A549 (cell line): ENCODE data around the gene KLK7. TPM values are rescaled to one million over a fixed set of nuclear protein-coding genes. Genes with fewer than 3 reads are reported as not detected.
"Not testable (repeated sequence)": the region's sequence is repeated elsewhere in the genome, so short reads cannot be mapped to it uniquely, and the experiment has no call there.

Experiments used
- ATAC-seq, 2 experiments: fragments of 200-7000 bp in 1 of 2; fragments of >200 bp in 1 of 2; cut with Nextera tagmentation in 1 of 2; cut with Tn5 transposase in 1 of 2; 3 replicates each; pipeline versions ENCODE4 v1.8.0 to v1.9.1; 2018 to 2020; ENCODE audit warnings: mild to moderate bottlenecking in 1 of 2, moderate library complexity in 1 of 2
- CTCF ChIA-PET: fragments of 300-600 bp; sonication (Branson Sonifier 250); formaldehyde crosslinking; extraction: SDS; loops from one replicate; lab custom pipeline; 2021; ENCODE audit warnings: antibody characterized with exemption, inconsistent platforms; lab: Yijun Ruan, JAX
- POLR2A ChIA-PET: fragments of 350-600 bp; formaldehyde crosslinking; extraction: SDS; loops from one replicate; lab custom pipeline; 2021; ENCODE audit warnings: antibody characterized with exemption, inconsistent platforms; lab: Yijun Ruan, JAX
- DNase-seq, 2 experiments: peaks; one replicate each; pipeline versions ENCODE4 v3.0.0 to v3.0.0-alpha.2; 2011 to 2016; ENCODE audit warnings: low read depth in 1 of 2, low spot score in 1 of 2
- FAIRE-seq: peaks from 2 replicates; lab custom pipeline; 2011; peaks lifted over from hg19 to GRCh38; lab: Jason Lieb, UNC
- H3K27ac ChIP-seq, 2 experiments: fragments of >200 bp; sonication (Bioruptor Twin); formaldehyde crosslinking; 3 replicates each; pipeline ENCODE4 v1.5.1; 2016 to 2017
- H3K4me1 ChIP-seq: fragments of >200 bp; sonication (Bioruptor Twin); formaldehyde crosslinking; 3 replicates; pipeline ENCODE4 v1.6.1; 2016
- H3K4me2 ChIP-seq: fragments of >200 bp; sonication (Bioruptor Twin); formaldehyde crosslinking; 3 replicates; pipeline ENCODE4 v1.6.1; 2016
- H3K4me3 ChIP-seq: fragments of >200 bp; sonication (Bioruptor Twin); formaldehyde crosslinking; 3 replicates; pipeline ENCODE4 v1.5.1; 2016
- H3K9me3 ChIP-seq: fragments of >200 bp; sonication (Bioruptor Twin); formaldehyde crosslinking; 3 replicates; pipeline ENCODE4 v1.6.1; 2016
- CBX8 ChIP-seq: fragments of 200-600 bp; sonication (generic); IDR thresholded peaks from 2 replicates; pipeline ENCODE4 v1.6.1; 2016
- CEBPB ChIP-seq, 2 experiments: fragments of >200 bp in 1 of 2; sonication (Bioruptor Twin) in 1 of 2; formaldehyde crosslinking in 1 of 2; IDR thresholded peaks; 2 replicates each; pipeline ENCODE4 v1.6.1; 2012 to 2016
- CHD2 ChIP-seq: fragments of 150-350 bp; IDR thresholded peaks from 2 replicates; pipeline ENCODE4 v1.6.1; 2014; ENCODE audit warnings: low read length; ENCODE audit not compliant: partially characterized antibody
- CHD4 ChIP-seq: fragments of 200-600 bp; sonication (generic); IDR thresholded peaks from 2 replicates; pipeline ENCODE4 v1.6.1; 2016; ENCODE audit warnings: antibody characterized with exemption, mild to moderate bottlenecking, borderline replicate concordance
- E2F6 ChIP-seq: IDR thresholded peaks from 2 replicates; pipeline ENCODE4 v1.6.1; 2012; ENCODE audit warnings: low read depth, borderline replicate concordance
- ESRRA ChIP-seq: fragments of 150-350 bp; IDR thresholded peaks from 2 replicates; pipeline ENCODE4 v1.6.1; 2014; ENCODE audit warnings: mild to moderate bottlenecking, low read length, borderline replicate concordance
- HOXB13 ChIP-seq: fragments of 250-450 bp; sonication (Bioruptor Pico); IDR thresholded peaks from 2 replicates; pipeline ENCODE4 v1.5.0; 2020; ENCODE audit warnings: low read depth, mild to moderate bottlenecking, moderate library complexity
- HOXB5 ChIP-seq: fragments of 250-450 bp; sonication (Bioruptor Pico); IDR thresholded peaks from 2 replicates; pipeline ENCODE4 v1.5.0; 2020; ENCODE audit warnings: mild to moderate bottlenecking, moderate library complexity
- JUNB ChIP-seq: fragments of >200 bp; sonication (Bioruptor Twin); formaldehyde crosslinking; IDR thresholded peaks from 2 replicates; pipeline ENCODE4 v1.6.1; 2016
- KDM5A ChIP-seq: fragments of 200-600 bp; sonication (generic); IDR thresholded peaks from 2 replicates; pipeline ENCODE4 v1.6.1; 2016; ENCODE audit warnings: antibody characterized with exemption, mild to moderate bottlenecking
- MAFK ChIP-seq: fragments of 450-650 bp; IDR thresholded peaks from 2 replicates; pipeline ENCODE4 v1.6.1; 2014; ENCODE audit not compliant: partially characterized antibody
- MAZ ChIP-seq: fragments of 150-350 bp; IDR thresholded peaks from 2 replicates; pipeline ENCODE4 v1.6.1; 2014; ENCODE audit warnings: antibody characterized with exemption, low read depth, low read length, borderline replicate concordance
- NFE2L2 ChIP-seq: fragments of 150-350 bp; conservative IDR thresholded peaks from 2 replicates; pipeline ENCODE4 v1.6.1; 2014; ENCODE audit warnings: low read length
- POLR2A ChIP-seq: IDR thresholded peaks from 2 replicates; pipeline ENCODE4 v1.6.1; 2012; ENCODE audit warnings: mild to moderate bottlenecking, low read length
- POLR2AphosphoS2 ChIP-seq: conservative IDR thresholded peaks from 2 replicates; pipeline ENCODE4 v1.6.1; 2012; ENCODE audit warnings: low read length, improper control_type of control experiment, inconsistent platforms
- SREBF2 ChIP-seq: fragments of 450-650 bp; IDR thresholded peaks from 2 replicates; pipeline ENCODE4 v1.6.1; 2014; ENCODE audit warnings: mild to moderate bottlenecking, moderate library complexity
- USF2 ChIP-seq: fragments of 450-650 bp; IDR thresholded peaks from 2 replicates; pipeline ENCODE4 v1.6.1; 2014; ENCODE audit warnings: antibody characterized with exemption
- ZC3H11A ChIP-seq: fragments of 450-650 bp; IDR thresholded peaks from 2 replicates; pipeline ENCODE4 v1.6.1; 2014; ENCODE audit warnings: antibody characterized with exemption, mild to moderate bottlenecking
- ZNF302 ChIP-seq: fragments of 250-450 bp; sonication (Bioruptor Pico); IDR thresholded peaks from 2 replicates; pipeline ENCODE4 v1.9.0; 2021; ENCODE audit warnings: inconsistent platforms, mild to moderate bottlenecking, moderate library complexity
- WGBS: methylation state at CpG from one replicate; pipeline ENCODE4 v1.1.6; 2017; ENCODE audit errors: missing lambda C conversion rate; 5-methylcytosine and 5-hydroxymethylcytosine counted together
- polyA plus RNA-seq, 4 experiments: library from polyadenylated mRNA; depleted of rRNA in 3 of 4; stranded (reverse); fragments of >200 nt; fragmentation: RNase III in 1 of 4; extraction: RNeasy Plus Mini Kit Qiagen cat#74134 plus additional on column Dnase treatment in 1 of 4; gene quantifications; 2 replicates in 3 of 4; 3 replicates in 1 of 4; pipeline ENCODE4 v1.2.3, GENCODE V29; 2011 to 2017
- TF ChIP-seq, protein P1 (sequence below): fragments of 200-600 bp; sonication (generic); IDR thresholded peaks from 2 replicates; pipeline ENCODE4 v1.6.1; 2016; ENCODE audit warnings: antibody characterized with exemption, mild to moderate bottlenecking, moderate library complexity

KLK7 gene
- polyA plus RNA-seq, 2 of the 4 experiments (the other 2 are of a cell fraction): not detected

- Histone ChIP-seq H3K9me3 (no peaks in the 10 kb centered on the region), H3K4me1 (peaks cover 16% of the 10 kb centered on the region; the same call in 2 of the 3 replicates), H3K27ac (no peak overlapping the region), H3K4me2 (no peak overlapping the region), H3K4me3 (no peak overlapping the region)
- ATAC-seq (no peak), FAIRE-seq (no peak), DNase-seq (no peak)
- POLR2A ChIA-PET: no interaction called here
- WGBS: 35% methylated on average over 4 of the region's 4 CpGs
- CTCF ChIA-PET: interaction anchor here (1.6 kb wide), 1 partner anchor 43 kb away, joined by 5 read pairs; no protein-coding TSS in a partner anchor
- TF ChIP-seq E2F6 (no peak), CHD2 (no peak), ESRRA (no peak), CHD4 (no peak), MAZ (no peak), HOXB13 (CRISPR knock-in tag) (no peak)
Observed at GRCh38 chr19:50977626-50978025, 6.1 kb downstream of the KLK7 start.

DNA sequence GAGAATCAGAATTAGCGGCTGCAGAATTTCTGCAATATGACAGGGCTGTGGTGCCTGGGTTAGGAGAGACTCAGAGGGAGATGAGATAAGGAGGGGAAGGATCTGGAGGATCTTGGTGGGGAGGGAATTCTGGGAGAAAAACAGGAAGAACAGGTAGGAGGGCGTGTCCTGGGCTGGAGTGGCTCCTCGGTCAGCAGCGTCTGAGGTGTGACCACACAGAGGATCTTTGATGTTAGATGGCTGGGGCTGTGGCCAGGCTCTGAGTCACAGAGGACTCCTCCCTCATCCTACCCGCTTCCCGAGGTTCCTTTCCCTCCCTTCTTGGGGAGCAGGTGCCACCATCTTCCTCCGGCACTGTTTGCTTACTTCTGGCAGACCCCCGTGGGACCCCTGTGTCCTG lies 8.0 kb downstream of the KLK7 start:
- no peaks in the 10 kb centered on the region for H3K9me3 ChIP-seq
- ChIA-PET POLR2A (no interaction called here), CTCF (no interaction called here)
- peak; percentile 45 to 72 for DNase-seq
- H3K4me1 ChIP-seq: peaks cover 16% of the 10 kb centered on the region; the same call in 2 of the 3 replicates
- peak overlapping the region; percentile 52 for H3K4me2 ChIP-seq
- TF ChIP-seq HOXB5 (CRISPR knock-in tag): no peak
- FAIRE-seq: no peak
- peak; percentile 73 to 82 for ATAC-seq
- WGBS: 7% methylated on average over 8 of the region's 8 CpGs
- H3K27ac ChIP-seq: peak overlapping the region in 1 of 2 experiments; percentile 31; a peak in 1 of 6 replicates
- H3K4me3 ChIP-seq: no peak overlapping the region

DNA sequence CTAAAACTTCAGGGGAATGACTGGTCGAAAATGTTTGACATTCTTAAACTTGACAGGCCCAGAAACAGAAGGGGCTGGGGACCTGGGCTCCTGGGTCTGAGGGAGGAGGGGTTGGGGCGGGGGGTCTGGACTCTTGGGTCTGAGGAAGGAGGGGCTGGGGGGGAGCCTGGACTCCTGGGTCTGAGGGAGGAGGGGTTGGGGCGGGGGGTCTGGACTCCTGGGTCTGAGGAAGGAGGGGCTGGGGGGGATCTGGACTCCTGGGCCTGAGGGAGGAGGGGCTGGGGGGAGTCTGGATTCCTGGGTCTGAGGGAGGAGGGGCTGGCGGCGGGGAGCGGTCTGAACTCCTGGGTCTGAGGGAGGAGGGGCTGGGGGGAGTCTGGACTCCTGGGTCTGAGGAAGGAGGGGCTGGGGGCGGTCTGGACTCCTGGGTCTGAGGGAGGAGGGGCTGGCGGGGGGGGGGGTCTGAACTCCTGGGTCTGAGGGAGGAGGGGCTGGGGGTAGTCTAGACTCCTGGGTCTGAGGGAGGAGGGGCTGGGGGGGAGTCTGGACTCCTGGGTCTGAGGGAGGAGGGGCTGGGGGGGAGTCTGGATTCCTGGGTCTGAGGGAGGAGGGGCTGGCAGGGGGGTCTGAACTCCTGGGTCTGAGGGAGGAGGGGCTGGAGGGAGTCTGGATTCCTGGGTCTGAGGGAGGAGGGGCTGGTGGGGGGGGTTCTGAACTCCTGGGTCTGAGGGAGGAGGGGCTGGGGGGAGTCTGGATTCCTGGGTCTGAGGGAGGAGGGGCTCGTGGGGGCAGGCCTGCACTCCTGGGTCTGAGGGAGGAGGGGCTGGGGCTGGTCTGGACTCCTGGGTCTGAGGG lies 8.8 kb downstream of the KLK7 start:
- no peak overlapping the region; a peak in 1 of 6 replicates for H3K27ac ChIP-seq
- H3K4me3 ChIP-seq: no peak overlapping the region
- DNase-seq (no peak), FAIRE-seq (no peak), ATAC-seq (no peak)
- WGBS: 4% methylated on average over 1 of the region's 9 CpGs
- POLR2A ChIA-PET: no interaction called here
- H3K4me2 ChIP-seq: peak overlapping the region; percentile 52; the same call in 2 of the 3 replicates
- CTCF ChIA-PET: no interaction called here
- peaks cover 16% of the 10 kb centered on the region; the same call in 2 of the 3 replicates for H3K4me1 ChIP-seq
- TF ChIP-seq NFE2L2 (no peak), KDM5A (no peak), CHD2 (no peak), POLR2A (no peak)
- no peaks in the 10 kb centered on the region for H3K9me3 ChIP-seq

- 30% methylated on average over 9 of the region's 9 CpGs for WGBS
- H3K27ac ChIP-seq: no peak overlapping the region
- CTCF ChIA-PET: interaction anchor here (0.6 to 2.2 kb wide), 4 partner anchors 28 to 51 kb away, joined by 3 to 9 read pairs (median 4); partner anchors contain the start of gene KLK8
- peaks cover 6% of the 10 kb centered on the region; the same call in 1 of the 3 replicates for H3K4me1 ChIP-seq
- ATAC-seq: no peak
- no peaks in the 10 kb centered on the region for H3K9me3 ChIP-seq
- DNase-seq: no peak
- FAIRE-seq: no peak
- H3K4me3 ChIP-seq: no peak overlapping the region
- TF ChIP-seq JUNB: no peak
- TF ChIP-seq, protein P1, sequence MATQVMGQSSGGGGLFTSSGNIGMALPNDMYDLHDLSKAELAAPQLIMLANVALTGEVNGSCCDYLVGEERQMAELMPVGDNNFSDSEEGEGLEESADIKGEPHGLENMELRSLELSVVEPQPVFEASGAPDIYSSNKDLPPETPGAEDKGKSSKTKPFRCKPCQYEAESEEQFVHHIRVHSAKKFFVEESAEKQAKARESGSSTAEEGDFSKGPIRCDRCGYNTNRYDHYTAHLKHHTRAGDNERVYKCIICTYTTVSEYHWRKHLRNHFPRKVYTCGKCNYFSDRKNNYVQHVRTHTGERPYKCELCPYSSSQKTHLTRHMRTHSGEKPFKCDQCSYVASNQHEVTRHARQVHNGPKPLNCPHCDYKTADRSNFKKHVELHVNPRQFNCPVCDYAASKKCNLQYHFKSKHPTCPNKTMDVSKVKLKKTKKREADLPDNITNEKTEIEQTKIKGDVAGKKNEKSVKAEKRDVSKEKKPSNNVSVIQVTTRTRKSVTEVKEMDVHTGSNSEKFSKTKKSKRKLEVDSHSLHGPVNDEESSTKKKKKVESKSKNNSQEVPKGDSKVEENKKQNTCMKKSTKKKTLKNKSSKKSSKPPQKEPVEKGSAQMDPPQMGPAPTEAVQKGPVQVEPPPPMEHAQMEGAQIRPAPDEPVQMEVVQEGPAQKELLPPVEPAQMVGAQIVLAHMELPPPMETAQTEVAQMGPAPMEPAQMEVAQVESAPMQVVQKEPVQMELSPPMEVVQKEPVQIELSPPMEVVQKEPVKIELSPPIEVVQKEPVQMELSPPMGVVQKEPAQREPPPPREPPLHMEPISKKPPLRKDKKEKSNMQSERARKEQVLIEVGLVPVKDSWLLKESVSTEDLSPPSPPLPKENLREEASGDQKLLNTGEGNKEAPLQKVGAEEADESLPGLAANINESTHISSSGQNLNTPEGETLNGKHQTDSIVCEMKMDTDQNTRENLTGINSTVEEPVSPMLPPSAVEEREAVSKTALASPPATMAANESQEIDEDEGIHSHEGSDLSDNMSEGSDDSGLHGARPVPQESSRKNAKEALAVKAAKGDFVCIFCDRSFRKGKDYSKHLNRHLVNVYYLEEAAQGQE: no peak
- TF ChIP-seq MAZ: no peak
- no peak for TF ChIP-seq HOXB5 (CRISPR knock-in tag)
- TF ChIP-seq ZNF302 (CRISPR knock-in tag): no peak
- TF ChIP-seq HOXB13 (CRISPR knock-in tag): no peak
- no peak for TF ChIP-seq CEBPB (IDR thresholded peaks at IDR 0.05)
- TF ChIP-seq MAFK: no peak
- no peak for TF ChIP-seq POLR2AphosphoS2
- TF ChIP-seq ZC3H11A: no peak
- TF ChIP-seq USF2: no peak
- no peak for TF ChIP-seq SREBF2
- no peak for TF ChIP-seq CBX8
- H3K4me2 ChIP-seq: no peak overlapping the region
- POLR2A ChIA-PET: no interaction called here
Observed at GRCh38 chr19:50972795-50973376, 10.8 kb downstream of the KLK7 start.

DNA sequence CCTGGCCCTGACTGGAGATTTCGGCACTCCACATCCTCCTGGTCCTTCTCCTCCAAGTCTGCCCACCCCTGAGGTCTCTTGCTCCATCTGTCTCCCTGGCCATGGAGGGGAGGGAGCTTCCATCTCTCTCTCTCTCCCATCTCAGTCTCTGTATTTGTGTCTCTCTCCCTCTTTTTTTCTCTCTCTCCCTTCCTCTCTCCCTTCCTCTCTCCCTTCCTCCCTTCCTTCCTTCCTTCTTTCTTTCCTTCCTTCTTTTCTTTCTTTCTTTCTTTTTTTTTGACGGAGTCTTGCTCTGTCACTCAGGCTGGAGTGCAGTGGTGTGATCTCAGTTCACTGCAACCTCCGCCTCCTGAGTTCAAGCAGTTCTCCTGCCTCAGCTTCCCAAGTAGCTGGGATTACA lies 13.9 kb downstream of the KLK7 start:
- ATAC-seq, FAIRE-seq, POLR2A ChIA-PET, H3K4me2 ChIP-seq, H3K4me1 ChIP-seq, DNase-seq, H3K9me3 ChIP-seq, H3K27ac ChIP-seq, H3K4me3 ChIP-seq: not testable (repeated sequence)
- 57% methylated on average over 3 of the region's 3 CpGs for WGBS
- CTCF ChIA-PET: interaction anchor here (1.0 kb wide), 1 partner anchor 47 kb away, joined by 3 read pairs; no protein-coding TSS in a partner anchor
